T-helper 2 cell treated with Interferon-gamma antibody and Interleukin-4, amounts not matched to agents 5 μg/mL and 100 μg/mL, for 36 hours (primary cell): ENCODE data around the gene FIBCD1.
"Not testable (repeated sequence)": the region's sequence is repeated elsewhere in the genome, so short reads cannot be mapped to it uniquely, and the experiment has no call there.

Source experiments
- DNase-seq: peaks from one replicate; pipeline ENCODE4 v3.0.0; 2021; ENCODE audit warnings: low spot score
- H3K27ac Mint-ChIP-seq: one replicate; pipeline ENCODE4 v1.8.0; 2021; ENCODE audit warnings: mild to moderate bottlenecking, mixed read lengths
- H3K27me3 Mint-ChIP-seq: one replicate; pipeline ENCODE4 v1.8.0; 2021; ENCODE audit warnings: low read depth, mixed read lengths
- H3K36me3 Mint-ChIP-seq: one replicate; pipeline ENCODE4 v1.8.0; 2021; ENCODE audit warnings: low read depth, mixed read lengths
- H3K4me1 Mint-ChIP-seq: one replicate; pipeline ENCODE4 v1.8.0; 2021; ENCODE audit warnings: low read depth, mixed read lengths
- H3K4me3 Mint-ChIP-seq: one replicate; pipeline ENCODE4 v1.8.0; 2022; ENCODE audit warnings: mild to moderate bottlenecking, moderate library complexity, mixed read lengths
- H3K9me3 Mint-ChIP-seq: one replicate; pipeline ENCODE4 v1.8.0; 2021; ENCODE audit warnings: mixed read lengths

FIBCD1 gene

DNA sequence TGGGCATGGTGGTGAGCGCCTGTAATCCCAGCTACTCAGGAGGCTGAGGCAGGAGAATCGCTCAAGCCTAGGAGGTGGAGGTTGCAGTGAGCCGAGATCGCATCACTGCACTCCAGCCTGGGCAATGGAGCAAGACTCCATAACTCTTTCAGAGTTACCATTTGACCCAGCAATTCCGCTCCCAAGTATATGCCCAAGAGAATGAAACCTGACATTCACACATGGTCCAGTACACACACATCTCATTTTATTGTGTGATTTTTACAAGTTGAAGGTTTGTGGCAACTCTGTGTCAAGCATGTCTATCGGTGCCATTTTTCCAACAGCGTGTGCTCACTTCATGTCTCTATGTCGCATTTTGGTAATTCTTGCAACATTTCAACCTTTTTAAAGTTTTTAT, 24.9 kb upstream of the FIBCD1 start:
- H3K27me3 Mint-ChIP-seq = no peaks in the 10 kb centered on the region
- H3K27ac Mint-ChIP-seq = no peak overlapping the region
- DNase-seq = no peak
- H3K36me3 Mint-ChIP-seq = peaks cover under 1% of the 10 kb centered on the region
- no peak overlapping the region for H3K4me3 Mint-ChIP-seq
- H3K4me1 Mint-ChIP-seq = no peaks in the 10 kb centered on the region
- peaks cover 2% of the 10 kb centered on the region for H3K9me3 Mint-ChIP-seq

DNA sequence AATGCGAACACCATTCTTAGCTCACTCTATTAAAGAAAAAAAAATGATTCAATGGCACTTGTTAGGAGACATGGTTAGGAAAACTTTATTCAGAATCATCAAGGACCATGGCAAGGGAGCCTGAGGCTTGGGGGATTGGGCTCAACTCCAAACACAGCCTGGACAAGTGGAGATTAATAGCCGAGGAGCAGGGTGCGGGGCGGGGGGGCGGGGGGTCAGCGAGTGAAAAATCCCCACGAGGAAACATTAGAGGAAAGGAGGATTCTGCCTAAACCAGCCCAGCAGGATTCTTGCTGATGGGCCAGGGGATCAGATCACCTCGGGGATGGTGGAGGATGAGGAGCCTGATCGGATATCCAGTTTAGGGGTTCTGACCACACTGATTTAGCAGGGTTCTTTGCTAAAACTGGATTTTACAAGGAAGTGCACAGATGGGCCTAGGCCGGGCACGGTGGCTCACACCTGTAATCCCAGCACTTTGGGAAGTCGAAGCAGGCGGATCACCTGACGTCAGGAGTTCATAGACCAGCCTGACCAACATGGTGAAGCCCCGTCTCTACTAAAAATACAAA, 24.4 kb upstream of the FIBCD1 start:
- no peak for DNase-seq
- Mint-ChIP-seq H3K4me1 (no peaks in the 10 kb centered on the region), H3K36me3 (peaks cover 2% of the 10 kb centered on the region), H3K27me3 (no peaks in the 10 kb centered on the region), H3K4me3 (no peak overlapping the region), H3K27ac (no peak overlapping the region), H3K9me3 (peaks cover 5% of the 10 kb centered on the region)

GRCh38 chr9:130962418-130963316, 23.6 kb upstream of the FIBCD1 start:
- no peaks in the 10 kb centered on the region for H3K27me3 Mint-ChIP-seq
- H3K27ac Mint-ChIP-seq = no peak overlapping the region
- peaks cover 2% of the 10 kb centered on the region for H3K36me3 Mint-ChIP-seq
- H3K4me3 Mint-ChIP-seq = no peak overlapping the region
- no peak for DNase-seq
- H3K4me1 Mint-ChIP-seq = no peaks in the 10 kb centered on the region
- H3K9me3 Mint-ChIP-seq = peaks cover 5% of the 10 kb centered on the region

DNA sequence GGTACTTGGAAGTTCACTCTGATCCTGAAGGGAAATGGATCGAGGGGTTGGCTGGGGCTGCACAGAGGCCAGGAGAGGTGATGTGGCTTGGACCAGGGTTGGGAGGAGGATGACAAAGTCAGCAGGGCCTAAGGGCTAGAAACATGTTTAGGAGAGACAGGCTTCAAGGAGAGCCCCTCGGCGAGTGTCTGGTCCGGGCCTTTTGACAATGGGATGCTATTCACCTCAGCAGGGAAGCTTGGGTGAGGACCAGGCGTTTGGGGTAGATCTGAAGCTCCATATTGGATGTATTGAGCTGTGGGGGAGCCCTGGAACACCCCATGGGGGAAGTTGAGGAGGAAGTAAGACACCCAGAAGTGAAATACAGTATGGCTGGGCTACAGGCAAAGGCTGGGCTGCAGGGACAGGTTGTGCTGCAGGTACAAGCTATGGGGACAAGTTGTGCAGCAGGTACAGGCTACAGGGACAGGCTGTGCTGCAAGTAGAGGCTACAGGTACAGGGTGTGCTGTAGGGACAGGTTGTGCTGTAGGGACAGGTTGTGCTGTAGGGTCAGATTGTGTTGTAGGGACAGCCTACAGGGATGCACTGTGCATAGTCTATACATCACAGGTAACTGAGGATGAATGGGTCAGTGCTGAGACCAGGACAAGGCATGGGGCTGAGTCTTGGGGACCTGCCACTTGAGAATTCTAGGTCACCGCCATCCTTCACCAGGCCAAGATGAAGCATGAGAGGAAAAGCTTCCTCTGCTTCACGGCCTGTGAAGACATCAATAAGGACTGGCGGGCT, 22.7 kb upstream of the FIBCD1 start:
- Mint-ChIP-seq H3K4me3 (no peak overlapping the region), H3K9me3 (peaks cover 5% of the 10 kb centered on the region), H3K4me1 (no peaks in the 10 kb centered on the region), H3K27ac (no peak overlapping the region), H3K27me3 (no peaks in the 10 kb centered on the region), H3K36me3 (peaks cover 2% of the 10 kb centered on the region)
- DNase-seq = no peak

GRCh38 chr9:130960522-130961378, 21.7 kb upstream of the FIBCD1 start:
- Mint-ChIP-seq H3K36me3 (peaks cover 2% of the 10 kb centered on the region), H3K4me3 (no peak overlapping the region), H3K4me1 (no peaks in the 10 kb centered on the region), H3K27me3 (no peaks in the 10 kb centered on the region), H3K27ac (no peak overlapping the region), H3K9me3 (peaks cover 5% of the 10 kb centered on the region)
- no peak for DNase-seq

DNA sequence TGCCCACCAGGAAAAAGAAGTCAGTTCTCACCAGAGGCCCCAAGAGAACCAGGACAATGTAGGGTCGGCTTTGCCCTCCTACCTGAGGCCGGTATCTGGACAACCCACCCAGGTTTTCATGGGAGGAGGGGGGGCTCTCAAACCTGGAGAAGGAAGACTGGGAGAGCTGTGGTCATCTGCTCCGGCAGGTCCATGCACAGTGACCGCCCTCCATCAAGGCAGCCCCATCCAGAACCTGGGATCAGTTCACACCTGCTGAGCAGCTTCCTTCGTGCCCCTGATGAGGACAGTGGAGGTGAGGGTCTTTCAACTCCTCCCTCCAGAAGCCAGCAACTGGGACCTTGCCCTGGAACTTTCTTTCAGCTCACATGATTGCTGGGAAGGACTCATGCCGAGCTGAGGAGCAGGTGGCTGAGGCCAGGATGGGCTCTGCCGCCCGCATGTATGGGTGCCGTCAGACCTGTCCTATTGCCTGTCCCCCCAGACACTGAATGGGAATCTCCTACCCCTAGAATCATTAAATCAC, 20.8 kb upstream of the FIBCD1 start:
- H3K36me3 Mint-ChIP-seq = peaks cover 2% of the 10 kb centered on the region
- H3K4me1 Mint-ChIP-seq = no peaks in the 10 kb centered on the region
- no peak overlapping the region for H3K27ac Mint-ChIP-seq
- no peak overlapping the region for H3K4me3 Mint-ChIP-seq
- H3K9me3 Mint-ChIP-seq = peaks cover 5% of the 10 kb centered on the region
- DNase-seq = no peak
- H3K27me3 Mint-ChIP-seq = no peaks in the 10 kb centered on the region

DNA sequence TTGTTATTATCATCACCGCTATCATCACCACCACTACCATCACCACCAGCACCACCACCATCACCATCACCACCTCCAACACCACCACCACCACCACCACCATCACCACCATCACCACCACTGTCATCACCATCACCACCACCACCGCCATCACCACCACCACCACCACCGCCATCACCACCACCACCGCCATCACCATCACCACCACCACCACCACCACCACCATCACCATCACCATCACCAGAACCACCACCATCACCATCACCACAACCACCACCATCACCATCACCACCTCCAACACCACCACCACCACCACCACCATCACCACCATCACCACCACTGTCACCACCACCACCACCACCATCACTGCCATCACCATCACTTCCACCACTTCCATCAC, 19.5 kb upstream of the FIBCD1 start:
- DNase-seq, H3K4me1 Mint-ChIP-seq, H3K27ac Mint-ChIP-seq, H3K4me3 Mint-ChIP-seq, H3K36me3 Mint-ChIP-seq, H3K27me3 Mint-ChIP-seq, H3K9me3 Mint-ChIP-seq: not testable (repeated sequence)

DNA sequence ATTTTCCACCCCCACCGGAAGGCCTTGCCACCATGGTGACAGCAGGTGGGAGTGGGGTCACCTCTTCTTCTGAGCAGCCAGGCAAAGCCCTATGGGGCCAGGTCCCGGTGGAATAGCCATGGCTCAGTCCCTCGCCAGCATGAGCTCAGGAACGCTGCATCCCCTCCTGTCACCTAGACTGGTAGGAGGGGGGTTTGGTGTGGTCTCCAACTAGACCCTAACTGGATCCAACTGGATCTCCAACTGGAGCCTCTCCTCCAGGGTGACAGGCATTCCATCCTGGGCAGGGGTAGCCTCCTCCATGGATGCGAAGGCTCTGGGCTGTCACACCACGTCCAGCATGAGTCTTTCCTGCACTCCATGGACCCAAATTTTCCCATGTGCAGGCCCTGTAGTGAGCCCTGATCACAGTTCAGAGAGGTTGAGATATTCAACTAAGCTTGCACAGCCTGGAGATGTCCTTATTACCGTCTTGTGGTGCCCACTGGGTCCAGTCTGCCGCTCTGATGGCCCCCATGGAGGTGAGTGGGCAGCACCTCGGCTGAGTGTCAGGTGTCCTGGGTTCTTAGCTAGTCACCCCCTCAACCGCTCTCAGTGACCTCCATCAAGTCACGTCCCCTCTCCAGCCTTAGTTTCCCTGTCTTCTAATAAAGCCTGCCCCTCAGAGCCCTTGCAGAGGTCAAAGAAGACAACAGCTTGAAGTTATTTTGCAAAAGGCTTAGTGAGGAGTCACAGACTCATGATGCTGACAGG, 18.6 kb upstream of the FIBCD1 start:
- no peak for DNase-seq
- H3K36me3 Mint-ChIP-seq = peaks cover 2% of the 10 kb centered on the region
- no peaks in the 10 kb centered on the region for H3K27me3 Mint-ChIP-seq
- peaks cover 5% of the 10 kb centered on the region for H3K9me3 Mint-ChIP-seq
- no peak overlapping the region for H3K27ac Mint-ChIP-seq
- no peak overlapping the region for H3K4me3 Mint-ChIP-seq
- H3K4me1 Mint-ChIP-seq = no peaks in the 10 kb centered on the region

DNA sequence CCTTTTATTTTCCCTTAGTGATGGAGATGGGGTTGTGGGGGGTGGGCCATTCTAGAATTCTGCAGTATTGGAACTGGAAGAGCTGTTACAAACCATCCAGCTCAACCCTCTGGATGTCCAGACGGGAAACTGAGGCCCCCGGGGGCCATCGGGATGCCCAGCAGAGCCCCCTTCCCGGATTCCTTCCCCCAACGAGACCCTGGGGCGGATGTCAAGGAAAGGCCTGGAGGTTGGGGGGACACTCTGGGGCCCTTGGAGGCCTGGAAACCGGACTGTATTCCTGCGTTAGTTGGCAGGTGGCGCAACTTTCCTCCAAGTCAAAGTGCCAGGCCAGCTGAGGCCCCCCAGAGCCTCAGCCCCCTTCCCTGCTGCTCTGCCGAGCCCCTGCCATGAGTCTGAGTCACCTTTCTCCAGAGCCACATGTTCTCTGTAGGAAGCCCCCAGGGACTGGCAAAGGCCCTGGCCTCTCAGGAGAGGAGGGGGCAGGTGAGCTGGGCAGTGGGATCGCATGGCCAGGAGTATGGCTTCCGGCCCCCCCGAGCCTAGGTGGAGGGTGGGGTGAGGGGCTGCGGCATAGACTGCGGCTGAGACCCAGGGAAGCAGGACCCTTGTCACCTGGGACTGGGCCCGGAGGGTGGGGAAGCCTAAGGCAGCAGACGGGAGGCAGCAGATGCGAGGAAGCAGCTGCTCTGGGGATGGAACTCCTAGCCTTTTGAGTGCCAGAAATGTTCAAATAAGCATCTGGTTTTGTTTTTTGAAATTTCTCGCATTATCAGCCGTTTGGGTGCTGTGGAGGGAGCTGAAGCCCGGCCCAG, 17.8 kb upstream of the FIBCD1 start:
- peaks cover 5% of the 10 kb centered on the region for H3K9me3 Mint-ChIP-seq
- H3K36me3 Mint-ChIP-seq = peaks cover 2% of the 10 kb centered on the region

DNA sequence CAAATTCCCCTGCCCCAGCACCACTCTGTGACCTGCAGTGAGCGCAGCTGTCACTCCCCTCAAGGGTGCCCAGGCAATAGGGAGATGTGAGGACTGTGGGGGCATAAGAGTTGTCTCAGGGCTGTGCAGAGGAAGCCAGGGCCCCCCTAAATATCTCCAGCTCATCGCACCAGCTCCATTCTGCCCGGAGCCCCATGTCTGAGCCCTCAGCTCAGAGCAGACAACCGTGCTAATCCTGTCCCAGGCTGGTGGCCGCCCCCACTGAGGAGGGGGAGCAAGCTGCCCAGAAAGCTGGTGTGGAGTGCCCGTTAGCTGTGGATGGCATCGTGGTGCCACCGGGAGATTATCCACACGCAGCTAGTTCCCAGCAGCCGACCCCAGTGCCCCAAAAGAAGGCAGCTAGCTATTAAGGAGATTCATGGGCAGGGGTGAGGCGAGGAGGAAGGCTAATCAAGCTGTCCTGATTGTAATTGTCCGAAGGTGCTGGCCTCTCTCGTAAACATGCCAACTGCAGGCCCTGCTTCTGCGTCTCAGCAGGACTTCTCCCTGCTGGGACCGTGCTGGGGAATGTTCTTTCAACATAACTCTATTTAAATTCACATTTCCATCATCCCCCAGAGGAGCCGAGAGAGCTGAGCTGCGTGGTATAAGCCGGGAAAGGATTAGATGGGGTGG, 17.0 kb upstream of the FIBCD1 start:
- Mint-ChIP-seq H3K27ac (no peak overlapping the region), H3K36me3 (peaks cover 2% of the 10 kb centered on the region), H3K9me3 (peaks cover 5% of the 10 kb centered on the region), H3K27me3 (no peaks in the 10 kb centered on the region), H3K4me3 (no peak overlapping the region), H3K4me1 (no peaks in the 10 kb centered on the region)
- DNase-seq = no peak

More for the DNA sequence above, 17.8 kb upstream of the FIBCD1 start:
- no peaks in the 10 kb centered on the region for H3K4me1 Mint-ChIP-seq
- DNase-seq = no peak
- no peak overlapping the region for H3K27ac Mint-ChIP-seq
- H3K27me3 Mint-ChIP-seq = no peaks in the 10 kb centered on the region
- no peak overlapping the region for H3K4me3 Mint-ChIP-seq

DNA sequence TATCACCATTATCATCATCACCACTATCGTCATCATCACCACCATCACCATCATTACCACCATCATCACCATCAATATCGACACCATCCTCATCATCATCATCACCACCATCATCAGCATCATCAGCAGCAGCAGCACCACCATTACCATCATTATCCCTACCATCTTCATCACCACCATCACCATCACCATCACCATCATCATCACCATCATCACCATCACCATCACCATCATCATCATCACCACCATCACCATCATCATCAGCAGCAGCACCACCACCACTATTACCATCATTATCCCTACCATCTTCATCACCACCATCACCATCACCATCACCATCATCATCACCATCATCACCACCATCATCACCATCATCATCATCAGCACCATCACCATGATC, 15.9 kb upstream of the FIBCD1 start:
- H3K27me3 Mint-ChIP-seq, H3K9me3 Mint-ChIP-seq, DNase-seq, H3K4me3 Mint-ChIP-seq, H3K27ac Mint-ChIP-seq, H3K4me1 Mint-ChIP-seq, H3K36me3 Mint-ChIP-seq: not testable (repeated sequence)

DNA sequence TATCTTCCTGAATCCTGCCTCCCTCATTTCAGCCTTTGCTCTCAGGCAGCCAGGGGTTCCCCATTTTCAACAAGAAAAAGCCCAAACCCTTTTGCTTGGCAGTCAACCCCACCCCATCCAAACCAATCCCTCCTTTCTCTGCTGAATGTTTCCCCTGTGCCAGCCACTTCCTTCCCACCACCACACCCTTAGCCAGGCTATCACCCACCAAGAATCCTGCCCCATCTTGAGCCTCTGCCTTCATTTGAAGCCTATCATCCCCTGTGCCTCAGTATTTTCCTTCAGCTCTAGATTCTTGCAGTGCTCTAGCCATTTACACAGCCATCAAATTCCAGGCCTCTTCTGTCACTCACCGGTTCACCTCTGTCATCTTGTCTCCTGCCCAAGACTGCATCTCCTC, 15.3 kb upstream of the FIBCD1 start:
- Mint-ChIP-seq H3K27me3 (no peaks in the 10 kb centered on the region), H3K4me3 (no peak overlapping the region), H3K36me3 (peaks cover 2% of the 10 kb centered on the region), H3K9me3 (peaks cover 5% of the 10 kb centered on the region), H3K27ac (no peak overlapping the region), H3K4me1 (no peaks in the 10 kb centered on the region)
- DNase-seq = no peak
